CD4-positive, alpha-beta memory T cell (primary cell): ENCODE measurements around the gene CRYM. TPM values are rescaled to one million over a fixed set of nuclear protein-coding genes. Genes with fewer than 3 reads are reported as not detected.

Experiments
- CTCF ChIA-PET: fragments of 350-600 bp; sonication (Branson Sonifier 250); formaldehyde crosslinking; loops from one replicate; lab custom pipeline; 2021; ENCODE audit warnings: inconsistent platforms; ENCODE audit not compliant: partially characterized antibody; lab: Charles Lee
- POLR2A ChIA-PET: fragments of 350-600 bp; sonication (Branson Sonifier 250); formaldehyde crosslinking; loops from one replicate; lab custom pipeline; 2021; ENCODE audit not compliant: partially characterized antibody; lab: Charles Lee
- DNase-seq, 5 donors: peaks; one replicate each; pipeline versions ENCODE4 v3.0.0 to v3.0.0-alpha.2; 2020 to 2022; ENCODE audit warnings: mixed read lengths in 1 of 5
- H3K27ac ChIP-seq: one replicate; pipeline ENCODE4 v1.7.0; 2013; ENCODE audit warnings: low read depth, low read length
- H3K27me3 ChIP-seq: 2 replicates; pipeline ENCODE4 v1.7.0; 2013; ENCODE audit warnings: mild to moderate bottlenecking, low read length, moderate library complexity; ENCODE audit not compliant: insufficient read depth
- H3K36me3 ChIP-seq: 2 replicates; pipeline ENCODE4 v1.7.0; 2013; ENCODE audit warnings: mild to moderate bottlenecking, low read length, moderate library complexity; ENCODE audit not compliant: insufficient read depth
- H3K4me1 ChIP-seq: 2 replicates; pipeline ENCODE4 v1.7.0; 2013; ENCODE audit warnings: mild to moderate bottlenecking, low read length, moderate library complexity; ENCODE audit not compliant: insufficient read depth
- H3K4me3 ChIP-seq, 2 donors: one replicate each; pipeline ENCODE4 v1.7.0; 2013; ENCODE audit warnings: low read length in 2 of 2, mild to moderate bottlenecking in 1 of 2
- H3K9me3 ChIP-seq, 2 donors: one replicate each; pipeline ENCODE4 v1.7.0; 2013; ENCODE audit warnings: low read length in 2 of 2, control low read depth in 1 of 2; ENCODE audit not compliant: control insufficient read depth in 1 of 2
- H3K27ac Mint-ChIP-seq, 7 donors: one replicate each; pipeline ENCODE4 v1.8.0; 2020 to 2021; ENCODE audit warnings: mixed read lengths in 7 of 7, mild to moderate bottlenecking in 6 of 7, inconsistent platforms in 3 of 7, moderate library complexity in 3 of 7
- H3K27me3 Mint-ChIP-seq, 2 donors: one replicate each; pipeline ENCODE4 v1.8.0; 2020 to 2021; ENCODE audit warnings: mixed read lengths in 2 of 2
- H3K36me3 Mint-ChIP-seq, 2 donors: one replicate each; pipeline ENCODE4 v1.8.0; 2020 to 2021; ENCODE audit warnings: mixed read lengths in 2 of 2, inconsistent platforms in 1 of 2, mild to moderate bottlenecking in 1 of 2
- H3K4me1 Mint-ChIP-seq, 4 donors: one replicate each; pipeline ENCODE4 v1.8.0; 2020 to 2021; ENCODE audit warnings: mixed read lengths in 4 of 4, mild to moderate bottlenecking in 1 of 4
- H3K4me3 Mint-ChIP-seq, 8 donors: one replicate each; pipeline ENCODE4 v1.8.0; 2020 to 2021; ENCODE audit warnings: mixed read lengths in 8 of 8, mild to moderate bottlenecking in 7 of 8, moderate library complexity in 6 of 8, inconsistent platforms in 3 of 8
- H3K9me3 Mint-ChIP-seq, 8 donors: one replicate each; pipeline ENCODE4 v1.8.0; 2020 to 2021; ENCODE audit warnings: mixed read lengths in 8 of 8, mild to moderate bottlenecking in 5 of 8, inconsistent platforms in 3 of 8, moderate library complexity in 1 of 8
- intact Hi-C: fragments of 100-400 bp; cut with micrococcal nuclease; formaldehyde crosslinking; loops from one replicate; pipeline ENCODE4 v1.15.1; 2023
- polyA plus RNA-seq, 2 donors: library from polyadenylated mRNA; unstranded; fragments of 300-500 nt; fragmentation: Illumina TruSeq; gene quantifications; one replicate each; pipeline ENCODE4 v1.2.3, GENCODE V29; 2021
- total RNA-seq, 2 experiments: library from RNA; stranded (reverse); gene quantifications; one replicate each; pipeline ENCODE4 v1.2.3, GENCODE V29; 2021

CRYM gene
- total and polyA plus RNA-seq, 4 experiments from 2014 or later: not detected

DNA sequence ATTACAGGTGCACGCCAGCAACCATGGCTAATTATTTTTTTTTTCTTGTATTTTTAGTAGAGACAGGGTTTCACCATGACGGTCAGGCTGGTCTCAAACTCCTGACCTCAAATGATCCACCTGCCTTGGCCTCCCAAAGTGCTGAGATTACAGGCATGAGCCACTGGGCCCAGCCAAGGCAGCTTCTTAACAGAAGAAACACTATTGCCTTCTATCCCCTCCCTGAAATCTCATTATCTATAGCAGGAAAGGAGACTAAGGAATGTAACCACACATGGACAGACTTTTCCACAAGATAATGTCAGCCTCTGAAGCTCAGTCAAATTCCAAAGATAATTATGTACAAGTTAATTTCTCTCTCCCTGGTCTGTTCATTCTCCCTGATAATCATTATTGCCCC lies 61.0 kb downstream of the CRYM start:
- POLR2A ChIA-PET: no interaction called here
- no peaks in the 10 kb centered on the region for H3K9me3 ChIP-seq

DNA sequence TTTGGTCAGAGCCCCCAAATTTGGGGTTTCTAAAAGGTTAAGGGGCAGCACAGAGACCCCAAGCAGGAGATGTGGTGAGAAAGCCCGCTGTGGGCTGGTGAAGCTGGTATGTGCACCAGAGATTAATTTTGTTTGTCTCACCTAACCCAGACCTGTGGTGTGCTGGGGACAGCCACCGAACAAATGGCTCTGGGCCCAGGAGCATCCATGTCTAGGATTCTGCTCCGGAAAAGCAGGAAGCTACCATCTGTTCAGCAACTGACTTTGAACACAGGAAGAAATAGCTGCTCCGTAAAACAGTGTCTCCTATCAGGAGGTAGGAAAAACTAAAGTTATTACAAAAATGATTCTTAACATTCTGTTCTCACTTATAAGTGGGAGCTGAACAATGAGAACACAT lies 64.0 kb downstream of the CRYM start:
- POLR2A ChIA-PET: no interaction called here
- no peak overlapping the region for H3K4me3 Mint-ChIP-seq
- no peak overlapping the region for H3K27ac Mint-ChIP-seq
- no peaks in the 10 kb centered on the region for H3K4me1 ChIP-seq
- no peaks in the 10 kb centered on the region for H3K9me3 ChIP-seq
- no peak overlapping the region for H3K4me3 ChIP-seq
- intact Hi-C loops: no loop called here
- H3K9me3 Mint-ChIP-seq: no peaks in the 10 kb centered on the region
- no peaks in the 10 kb centered on the region for H3K36me3 Mint-ChIP-seq
- H3K4me1 Mint-ChIP-seq: no peaks in the 10 kb centered on the region
- H3K27me3 ChIP-seq: no peaks in the 10 kb centered on the region
- H3K27me3 Mint-ChIP-seq: peaks cover 7 to 15% of the 10 kb centered on the region in 2 donors
- no peak for DNase-seq
- no peak overlapping the region for H3K27ac ChIP-seq
- CTCF ChIA-PET: no interaction called here
- H3K36me3 ChIP-seq: no peaks in the 10 kb centered on the region

More for the DNA sequence above, 61.0 kb downstream of the CRYM start:
- Mint-ChIP-seq H3K36me3 (no peaks in the 10 kb centered on the region), H3K4me3 (no peak overlapping the region), H3K9me3 (no peaks in the 10 kb centered on the region), H3K4me1 (no peaks in the 10 kb centered on the region), H3K27me3 (peaks cover 18 to 23% of the 10 kb centered on the region in 2 donors), H3K27ac (no peak overlapping the region)
- intact Hi-C loops: no loop called here
- H3K36me3 ChIP-seq: no peaks in the 10 kb centered on the region
- DNase-seq: no peak
- H3K4me3 ChIP-seq: no peak overlapping the region
- CTCF ChIA-PET: no interaction called here
- no peaks in the 10 kb centered on the region for H3K4me1 ChIP-seq
- H3K27me3 ChIP-seq: no peaks in the 10 kb centered on the region
- H3K27ac ChIP-seq: no peak overlapping the region

DNA sequence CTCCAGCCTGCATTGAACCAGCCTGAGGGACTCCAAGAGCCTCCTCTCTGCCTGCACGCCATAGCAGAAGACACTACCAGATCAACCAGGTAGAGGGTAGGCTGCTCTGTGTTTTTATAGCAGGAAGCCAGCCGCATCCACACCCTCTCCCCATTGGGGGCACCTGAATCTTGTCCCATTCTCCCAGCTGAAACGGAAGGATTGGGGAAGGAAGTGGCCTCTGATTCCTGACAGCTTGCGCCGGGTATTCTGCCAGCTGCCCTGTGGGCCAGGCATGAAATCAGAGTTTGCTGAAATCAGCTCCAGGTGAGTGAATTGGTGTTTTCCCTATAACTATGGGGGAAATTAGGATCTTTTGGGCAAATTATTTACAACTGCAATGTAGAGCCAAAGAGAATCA lies 66.6 kb downstream of the CRYM start, which contains the start of gene ZP2:
Gene ZP2 (minus strand): TSS at position 89 of the 400 bp plus-strand sequence. CDS start 27 bp downstream, at position 62.
- CTCF ChIA-PET: interaction anchor here (1.4 kb wide), 1 partner anchor 23 kb away, joined by 3 read pairs; no protein-coding TSS in a partner anchor

More for the DNA sequence above, 66.6 kb downstream of the CRYM start, which contains the start of gene ZP2:
- no peaks in the 10 kb centered on the region for H3K36me3 ChIP-seq
- Mint-ChIP-seq H3K9me3 (no peaks in the 10 kb centered on the region), H3K27ac (no peak within 1 kb of the TSS), H3K27me3 (peaks cover 9 to 10% of the 10 kb centered on the region in 2 donors), H3K36me3 (no peaks in the 10 kb centered on the region), H3K4me3 (no peak within 1 kb of the TSS), H3K4me1 (no peaks in the 10 kb centered on the region)
- no peak within 1 kb of the TSS for H3K27ac ChIP-seq
- H3K27me3 ChIP-seq: no peaks in the 10 kb centered on the region
- H3K9me3 ChIP-seq: no peaks in the 10 kb centered on the region
- no peak within 1 kb of the TSS for H3K4me3 ChIP-seq
- H3K4me1 ChIP-seq: no peaks in the 10 kb centered on the region
- intact Hi-C loops: no loop called here
- POLR2A ChIA-PET: no interaction called here
- DNase-seq: no peak

Other genes starting within 250 kb of the CRYM start
- not detected for gene DNAH3, start 127.4 kb downstream of the CRYM start, total RNA-seq
- not detected for gene DNAH3, start 127.4 kb downstream of the CRYM start, polyA plus RNA-seq
- gene LDAF1, start 119.6 kb downstream of the CRYM start, total RNA-seq: 10 to 100 TPM; 18.3 to 18.6 TPM
- 10 to 100 TPM; 15.0 to 23.3 TPM for gene LDAF1, start 119.6 kb downstream of the CRYM start, polyA plus RNA-seq
- gene ZP2, start 66.7 kb downstream of the CRYM start, total RNA-seq: not detected
- not detected for gene ZP2, start 66.7 kb downstream of the CRYM start, polyA plus RNA-seq
- gene ANKS4B, start 44.6 kb downstream of the CRYM start, total RNA-seq: not detected
- gene ANKS4B, start 44.6 kb downstream of the CRYM start, polyA plus RNA-seq: not detected